ENCODE measurements around the gene PPP2CA.

DNA sequence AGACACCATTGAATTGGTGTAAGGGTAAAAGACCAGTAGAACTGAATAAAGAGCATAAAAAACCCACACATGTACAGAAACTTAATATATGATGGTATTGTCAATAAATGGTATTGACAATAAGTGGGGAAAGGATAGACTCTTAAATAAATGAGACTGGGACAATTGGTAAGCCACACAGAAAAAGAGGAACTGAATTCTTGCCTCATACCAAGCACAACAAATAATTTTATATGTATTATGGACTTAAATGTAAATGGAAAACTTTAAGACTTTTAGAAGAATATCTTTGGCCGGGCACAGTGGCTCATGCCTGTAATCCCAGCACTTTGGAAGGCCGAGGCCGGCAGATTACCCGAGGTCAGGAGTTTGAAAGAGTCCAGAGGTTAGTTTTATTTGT, 37.9 kb upstream of the PPP2CA start:
- TF ChIP-seq TCF12 (IDR thresholded peaks at IDR 0.05) (no peak), TCF12 (CRISPR knock-in tag; IDR thresholded peaks at IDR 0.05) (no peak), POGZ (CRISPR knock-in tag; IDR thresholded peaks at IDR 0.05) (no peak), ZKSCAN8 (CRISPR knock-in tag; IDR thresholded peaks at IDR 0.05; ENCODE audit: borderline replicate concordance) (no peak), MAFK (conservative IDR thresholded peaks at IDR 0.05 in 1 of 2, IDR thresholded peaks at IDR 0.05 in 1 of 2; ENCODE audit: low read length in 2 of 2) (no peak), GTF2F1 (IDR thresholded peaks at IDR 0.05; ENCODE audit: low read length) (no peak), FOSL1 (CRISPR knock-in tag; IDR thresholded peaks at IDR 0.05; ENCODE audit: borderline replicate concordance) (no peak), GABPA (IDR thresholded peaks at IDR 0.05; ENCODE audit: low read depth, low read length) (no peak), GABPA (CRISPR knock-in tag; IDR thresholded peaks at IDR 0.05; ENCODE audit: low read depth) (no peak), ZNF138 (CRISPR knock-in tag; IDR thresholded peaks at IDR 0.05; ENCODE audit: low read depth) (no peak), PCBP1 (IDR thresholded peaks at IDR 0.05; ENCODE audit: borderline replicate concordance, low read depth, low read length) (no peak), ZNF432 (CRISPR knock-in tag; IDR thresholded peaks at IDR 0.05; ENCODE audit: borderline replicate concordance) (no peak), PHB2 (IDR thresholded peaks at IDR 0.05; ENCODE audit: partially characterized antibody) (no peak)
- TF ChIP-seq, protein P1, sequence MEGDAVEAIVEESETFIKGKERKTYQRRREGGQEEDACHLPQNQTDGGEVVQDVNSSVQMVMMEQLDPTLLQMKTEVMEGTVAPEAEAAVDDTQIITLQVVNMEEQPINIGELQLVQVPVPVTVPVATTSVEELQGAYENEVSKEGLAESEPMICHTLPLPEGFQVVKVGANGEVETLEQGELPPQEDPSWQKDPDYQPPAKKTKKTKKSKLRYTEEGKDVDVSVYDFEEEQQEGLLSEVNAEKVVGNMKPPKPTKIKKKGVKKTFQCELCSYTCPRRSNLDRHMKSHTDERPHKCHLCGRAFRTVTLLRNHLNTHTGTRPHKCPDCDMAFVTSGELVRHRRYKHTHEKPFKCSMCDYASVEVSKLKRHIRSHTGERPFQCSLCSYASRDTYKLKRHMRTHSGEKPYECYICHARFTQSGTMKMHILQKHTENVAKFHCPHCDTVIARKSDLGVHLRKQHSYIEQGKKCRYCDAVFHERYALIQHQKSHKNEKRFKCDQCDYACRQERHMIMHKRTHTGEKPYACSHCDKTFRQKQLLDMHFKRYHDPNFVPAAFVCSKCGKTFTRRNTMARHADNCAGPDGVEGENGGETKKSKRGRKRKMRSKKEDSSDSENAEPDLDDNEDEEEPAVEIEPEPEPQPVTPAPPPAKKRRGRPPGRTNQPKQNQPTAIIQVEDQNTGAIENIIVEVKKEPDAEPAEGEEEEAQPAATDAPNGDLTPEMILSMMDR (CRISPR knock-in tag; IDR thresholded peaks at IDR 0.05) = no peak
- TF ChIP-seq, protein P2, sequence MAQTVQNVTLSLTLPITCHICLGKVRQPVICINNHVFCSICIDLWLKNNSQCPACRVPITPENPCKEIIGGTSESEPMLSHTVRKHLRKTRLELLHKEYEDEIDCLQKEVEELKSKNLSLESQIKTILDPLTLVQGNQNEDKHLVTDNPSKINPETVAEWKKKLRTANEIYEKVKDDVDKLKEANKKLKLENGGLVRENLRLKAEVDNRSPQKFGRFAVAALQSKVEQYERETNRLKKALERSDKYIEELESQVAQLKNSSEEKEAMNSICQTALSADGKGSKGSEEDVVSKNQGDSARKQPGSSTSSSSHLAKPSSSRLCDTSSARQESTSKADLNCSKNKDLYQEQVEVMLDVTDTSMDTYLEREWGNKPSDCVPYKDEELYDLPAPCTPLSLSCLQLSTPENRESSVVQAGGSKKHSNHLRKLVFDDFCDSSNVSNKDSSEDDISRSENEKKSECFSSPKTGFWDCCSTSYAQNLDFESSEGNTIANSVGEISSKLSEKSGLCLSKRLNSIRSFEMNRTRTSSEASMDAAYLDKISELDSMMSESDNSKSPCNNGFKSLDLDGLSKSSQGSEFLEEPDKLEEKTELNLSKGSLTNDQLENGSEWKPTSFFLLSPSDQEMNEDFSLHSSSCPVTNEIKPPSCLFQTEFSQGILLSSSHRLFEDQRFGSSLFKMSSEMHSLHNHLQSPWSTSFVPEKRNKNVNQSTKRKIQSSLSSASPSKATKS (CRISPR knock-in tag; IDR thresholded peaks at IDR 0.05) = no peak

Measured in HepG2 (cell line).